Measurements from ENCODE around the gene DDX1.

The DDX1 gene

GRCh38 chr2:15656090-15656489 is 64.4 kb downstream of the DDX1 start:
- Histone ChIP-seq H3K9me3 (ENCODE audit: control insufficient read depth, insufficient read depth, low read length) (no peaks in the 10 kb centered on the region), H3K9ac (ENCODE audit: low read depth, low read length) (no peak overlapping the region), H3K4me3 (ENCODE audit: low read depth, low read length) (no peak overlapping the region), H3K4me1 (ENCODE audit: control insufficient read depth, insufficient read depth, low read length) (no peaks in the 10 kb centered on the region), H3K36me3 (ENCODE audit: control insufficient read depth, insufficient read depth, low read length) (no peaks in the 10 kb centered on the region), H3K27me3 (ENCODE audit: control insufficient read depth, insufficient read depth, low read length) (no peaks in the 10 kb centered on the region)

GRCh38 chr2:15657759-15658158 is 66.1 kb downstream of the DDX1 start:
- Histone ChIP-seq H3K36me3 (ENCODE audit: control insufficient read depth, insufficient read depth, low read length) (no peaks in the 10 kb centered on the region), H3K27me3 (ENCODE audit: control insufficient read depth, insufficient read depth, low read length) (no peaks in the 10 kb centered on the region), H3K9me3 (ENCODE audit: control insufficient read depth, insufficient read depth, low read length) (no peaks in the 10 kb centered on the region), H3K4me1 (ENCODE audit: control insufficient read depth, insufficient read depth, low read length) (no peaks in the 10 kb centered on the region), H3K4me3 (ENCODE audit: low read depth, low read length) (no peak overlapping the region), H3K9ac (ENCODE audit: low read depth, low read length) (no peak overlapping the region)

GRCh38 chr2:15658911-15659310 is 67.2 kb downstream of the DDX1 start:
- Histone ChIP-seq H3K4me1 (ENCODE audit: control insufficient read depth, insufficient read depth, low read length) (no peaks in the 10 kb centered on the region), H3K9me3 (ENCODE audit: control insufficient read depth, insufficient read depth, low read length) (no peaks in the 10 kb centered on the region), H3K27me3 (ENCODE audit: control insufficient read depth, insufficient read depth, low read length) (no peaks in the 10 kb centered on the region)

GRCh38 chr2:15660491-15661294 is 69.0 kb downstream of the DDX1 start:
- no peaks in the 10 kb centered on the region for H3K36me3 ChIP-seq (ENCODE audit: control insufficient read depth, insufficient read depth, low read length)
- H3K9ac ChIP-seq (ENCODE audit: low read depth, low read length): no peak overlapping the region
- no peaks in the 10 kb centered on the region for H3K9me3 ChIP-seq (ENCODE audit: control insufficient read depth, insufficient read depth, low read length)
- H3K4me1 ChIP-seq (ENCODE audit: control insufficient read depth, insufficient read depth, low read length): no peaks in the 10 kb centered on the region
- H3K4me3 ChIP-seq (ENCODE audit: low read depth, low read length): no peak overlapping the region
- no peaks in the 10 kb centered on the region for H3K27me3 ChIP-seq (ENCODE audit: control insufficient read depth, insufficient read depth, low read length)

More at GRCh38 chr2:15658911-15659310, 67.2 kb downstream of the DDX1 start:
- Histone ChIP-seq H3K4me3 (ENCODE audit: low read depth, low read length) (no peak overlapping the region), H3K9ac (ENCODE audit: low read depth, low read length) (no peak overlapping the region), H3K36me3 (ENCODE audit: control insufficient read depth, insufficient read depth, low read length) (no peaks in the 10 kb centered on the region)

- Histone ChIP-seq H3K4me3 (ENCODE audit: low read depth, low read length) (no peak overlapping the region), H3K27me3 (ENCODE audit: control insufficient read depth, insufficient read depth, low read length) (no peaks in the 10 kb centered on the region), H3K9me3 (ENCODE audit: control insufficient read depth, insufficient read depth, low read length) (no peaks in the 10 kb centered on the region), H3K36me3 (ENCODE audit: control insufficient read depth, insufficient read depth, low read length) (no peaks in the 10 kb centered on the region), H3K9ac (ENCODE audit: low read depth, low read length) (no peak overlapping the region), H3K4me1 (ENCODE audit: control insufficient read depth, insufficient read depth, low read length) (no peaks in the 10 kb centered on the region)
These were observed 69.6 kb downstream of the DDX1 start for GRCh38 chr2:15661295-15661569.

GRCh38 chr2:15662026-15662425 is 70.4 kb downstream of the DDX1 start:
- Histone ChIP-seq H3K27me3 (ENCODE audit: control insufficient read depth, insufficient read depth, low read length) (no peaks in the 10 kb centered on the region), H3K4me1 (ENCODE audit: control insufficient read depth, insufficient read depth, low read length) (no peaks in the 10 kb centered on the region), H3K9me3 (ENCODE audit: control insufficient read depth, insufficient read depth, low read length) (no peaks in the 10 kb centered on the region), H3K9ac (ENCODE audit: low read depth, low read length) (no peak overlapping the region), H3K4me3 (ENCODE audit: low read depth, low read length) (no peak overlapping the region), H3K36me3 (ENCODE audit: control insufficient read depth, insufficient read depth, low read length) (no peaks in the 10 kb centered on the region)

- Histone ChIP-seq H3K4me1 (ENCODE audit: control insufficient read depth, insufficient read depth, low read length) (no peaks in the 10 kb centered on the region), H3K4me3 (ENCODE audit: low read depth, low read length) (no peak overlapping the region), H3K9ac (ENCODE audit: low read depth, low read length) (no peak overlapping the region), H3K27me3 (ENCODE audit: control insufficient read depth, insufficient read depth, low read length) (no peaks in the 10 kb centered on the region), H3K9me3 (ENCODE audit: control insufficient read depth, insufficient read depth, low read length) (no peaks in the 10 kb centered on the region), H3K36me3 (ENCODE audit: control insufficient read depth, insufficient read depth, low read length) (no peaks in the 10 kb centered on the region)
These were observed 70.9 kb downstream of the DDX1 start for GRCh38 chr2:15662579-15662978.

- no peaks in the 10 kb centered on the region for H3K4me1 ChIP-seq (ENCODE audit: control insufficient read depth, insufficient read depth, low read length)
- no peaks in the 10 kb centered on the region for H3K36me3 ChIP-seq (ENCODE audit: control insufficient read depth, insufficient read depth, low read length)
- H3K4me3 ChIP-seq (ENCODE audit: low read depth, low read length): no peak overlapping the region
- no peaks in the 10 kb centered on the region for H3K9me3 ChIP-seq (ENCODE audit: control insufficient read depth, insufficient read depth, low read length)
- no peak overlapping the region for H3K9ac ChIP-seq (ENCODE audit: low read depth, low read length)
- no peaks in the 10 kb centered on the region for H3K27me3 ChIP-seq (ENCODE audit: control insufficient read depth, insufficient read depth, low read length)
These were observed 72.1 kb downstream of the DDX1 start for GRCh38 chr2:15663802-15664201.

GRCh38 chr2:15664273-15665066 is 72.8 kb downstream of the DDX1 start:
- no peaks in the 10 kb centered on the region for H3K36me3 ChIP-seq (ENCODE audit: control insufficient read depth, insufficient read depth, low read length)
- no peak overlapping the region for H3K4me3 ChIP-seq (ENCODE audit: low read depth, low read length)
- no peak overlapping the region for H3K9ac ChIP-seq (ENCODE audit: low read depth, low read length)
- H3K4me1 ChIP-seq (ENCODE audit: control insufficient read depth, insufficient read depth, low read length): no peaks in the 10 kb centered on the region
- no peaks in the 10 kb centered on the region for H3K9me3 ChIP-seq (ENCODE audit: control insufficient read depth, insufficient read depth, low read length)
- no peaks in the 10 kb centered on the region for H3K27me3 ChIP-seq (ENCODE audit: control insufficient read depth, insufficient read depth, low read length)

- H3K9me3 ChIP-seq (ENCODE audit: control insufficient read depth, insufficient read depth, low read length): no peaks in the 10 kb centered on the region
- no peaks in the 10 kb centered on the region for H3K27me3 ChIP-seq (ENCODE audit: control insufficient read depth, insufficient read depth, low read length)
- no peaks in the 10 kb centered on the region for H3K4me1 ChIP-seq (ENCODE audit: control insufficient read depth, insufficient read depth, low read length)
- H3K36me3 ChIP-seq (ENCODE audit: control insufficient read depth, insufficient read depth, low read length): peaks cover 1% of the 10 kb centered on the region
- H3K9ac ChIP-seq (ENCODE audit: low read depth, low read length): no peak overlapping the region
- no peak overlapping the region for H3K4me3 ChIP-seq (ENCODE audit: low read depth, low read length)
These were observed 73.6 kb downstream of the DDX1 start for GRCh38 chr2:15665067-15665942.

- Histone ChIP-seq H3K4me1 (ENCODE audit: control insufficient read depth, insufficient read depth, low read length) (no peaks in the 10 kb centered on the region), H3K4me3 (ENCODE audit: low read depth, low read length) (no peak overlapping the region), H3K36me3 (ENCODE audit: control insufficient read depth, insufficient read depth, low read length) (peaks cover 2% of the 10 kb centered on the region), H3K27me3 (ENCODE audit: control insufficient read depth, insufficient read depth, low read length) (no peaks in the 10 kb centered on the region), H3K9ac (ENCODE audit: low read depth, low read length) (no peak overlapping the region), H3K9me3 (ENCODE audit: control insufficient read depth, insufficient read depth, low read length) (no peaks in the 10 kb centered on the region)
These were observed 74.3 kb downstream of the DDX1 start for GRCh38 chr2:15665943-15666460.
